GM12873 (cell line): ENCODE results near the gene FASN.

ENCODE experiments used
- TF ChIP-seq, protein P1 (sequence below): IDR thresholded peaks from 2 replicates; pipeline ENCODE4 v1.5.1; 2012; ENCODE audit warnings: low read depth, mild to moderate bottlenecking, moderate library complexity, low read length, control low read depth; ENCODE audit not compliant: insufficient read depth; ENCODE audit errors: missing control alignments

FASN gene

DNA sequence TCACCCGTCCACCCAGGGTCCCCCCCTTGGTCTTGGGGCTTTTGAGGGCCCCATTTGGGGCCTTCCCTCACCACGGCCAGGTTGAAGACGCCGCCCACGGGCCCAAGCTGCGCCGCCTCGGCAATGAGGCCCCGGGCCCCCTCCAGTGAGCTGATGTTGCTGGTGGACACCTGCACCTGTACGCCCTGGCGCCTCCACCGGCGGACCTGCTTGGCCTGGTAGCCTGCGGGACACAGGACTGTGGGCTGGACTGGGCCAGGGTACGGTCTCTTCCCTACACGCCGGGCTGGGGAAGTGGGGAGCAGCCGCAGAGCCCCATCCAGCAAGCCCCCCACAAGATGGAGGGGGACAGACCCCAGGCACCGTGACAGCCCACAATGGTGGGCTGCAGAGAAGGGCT, 15.6 kb downstream of the FASN start:
- TF ChIP-seq, protein P1, sequence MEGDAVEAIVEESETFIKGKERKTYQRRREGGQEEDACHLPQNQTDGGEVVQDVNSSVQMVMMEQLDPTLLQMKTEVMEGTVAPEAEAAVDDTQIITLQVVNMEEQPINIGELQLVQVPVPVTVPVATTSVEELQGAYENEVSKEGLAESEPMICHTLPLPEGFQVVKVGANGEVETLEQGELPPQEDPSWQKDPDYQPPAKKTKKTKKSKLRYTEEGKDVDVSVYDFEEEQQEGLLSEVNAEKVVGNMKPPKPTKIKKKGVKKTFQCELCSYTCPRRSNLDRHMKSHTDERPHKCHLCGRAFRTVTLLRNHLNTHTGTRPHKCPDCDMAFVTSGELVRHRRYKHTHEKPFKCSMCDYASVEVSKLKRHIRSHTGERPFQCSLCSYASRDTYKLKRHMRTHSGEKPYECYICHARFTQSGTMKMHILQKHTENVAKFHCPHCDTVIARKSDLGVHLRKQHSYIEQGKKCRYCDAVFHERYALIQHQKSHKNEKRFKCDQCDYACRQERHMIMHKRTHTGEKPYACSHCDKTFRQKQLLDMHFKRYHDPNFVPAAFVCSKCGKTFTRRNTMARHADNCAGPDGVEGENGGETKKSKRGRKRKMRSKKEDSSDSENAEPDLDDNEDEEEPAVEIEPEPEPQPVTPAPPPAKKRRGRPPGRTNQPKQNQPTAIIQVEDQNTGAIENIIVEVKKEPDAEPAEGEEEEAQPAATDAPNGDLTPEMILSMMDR = no peak

GRCh38 chr17:82081966-82082365, 16.1 kb downstream of the FASN start:
- TF ChIP-seq, protein P1 = no peak

DNA sequence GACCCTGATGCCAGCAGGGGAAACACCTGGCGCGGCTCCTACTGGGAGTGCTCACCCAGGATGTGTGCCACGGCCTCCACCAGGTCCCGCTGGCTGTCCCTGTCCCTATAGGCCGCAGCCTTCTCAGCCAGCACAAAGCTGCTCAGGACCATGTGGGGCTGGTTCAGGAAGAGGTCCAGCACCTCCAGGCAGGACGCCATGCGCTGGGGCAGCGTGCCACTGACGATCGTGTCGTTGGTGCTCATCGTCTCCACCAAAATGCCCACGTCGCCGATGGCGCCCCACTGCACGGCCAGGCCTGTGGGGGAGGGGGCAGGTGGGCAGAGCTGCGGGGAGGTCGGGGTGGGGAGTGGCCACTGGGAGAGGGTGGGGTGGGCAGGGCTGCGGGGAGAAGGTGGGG, 16.5 kb downstream of the FASN start:
- TF ChIP-seq, protein P1 = no peak

DNA sequence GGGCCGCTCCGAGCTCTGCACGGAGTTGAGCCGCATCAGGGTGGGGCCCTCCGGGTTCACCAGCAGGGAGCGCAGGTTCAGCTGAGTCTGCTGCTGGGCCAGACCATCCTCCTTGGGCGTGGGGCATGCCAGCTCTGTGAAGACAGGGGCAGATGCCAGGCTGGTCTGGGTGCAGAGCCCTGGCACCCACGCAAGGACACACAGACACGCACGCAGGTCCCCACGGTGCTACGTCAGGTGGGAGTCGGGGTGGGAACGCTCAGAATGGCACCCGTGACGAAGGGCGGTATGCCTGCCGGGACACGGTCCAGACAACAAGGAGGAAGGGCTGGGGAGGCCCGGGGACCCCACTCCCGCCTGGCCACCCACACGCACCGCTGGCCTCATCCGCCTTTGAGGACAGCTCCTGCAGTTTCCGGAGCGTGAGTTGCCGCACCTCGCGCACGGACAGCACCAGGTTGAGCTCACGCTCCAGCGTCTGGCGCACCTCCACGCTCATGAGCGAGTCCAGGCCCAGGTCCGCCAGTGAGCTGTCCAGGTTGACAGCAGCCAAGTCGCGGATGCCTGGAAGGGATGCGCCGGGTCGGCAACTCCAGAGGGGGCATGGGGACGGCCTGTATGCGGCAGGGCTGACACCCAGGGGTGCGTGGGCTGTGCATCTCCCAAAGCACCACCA, 17.1 kb downstream of the FASN start:
- TF ChIP-seq, protein P1 = no peak

- TF ChIP-seq, protein P1 = no peak
Observed at GRCh38 chr17:82080048-82080788, 17.8 kb downstream of the FASN start.

GRCh38 chr17:82079001-82079677, 18.9 kb downstream of the FASN start:
- TF ChIP-seq, protein P1 = no peak

DNA sequence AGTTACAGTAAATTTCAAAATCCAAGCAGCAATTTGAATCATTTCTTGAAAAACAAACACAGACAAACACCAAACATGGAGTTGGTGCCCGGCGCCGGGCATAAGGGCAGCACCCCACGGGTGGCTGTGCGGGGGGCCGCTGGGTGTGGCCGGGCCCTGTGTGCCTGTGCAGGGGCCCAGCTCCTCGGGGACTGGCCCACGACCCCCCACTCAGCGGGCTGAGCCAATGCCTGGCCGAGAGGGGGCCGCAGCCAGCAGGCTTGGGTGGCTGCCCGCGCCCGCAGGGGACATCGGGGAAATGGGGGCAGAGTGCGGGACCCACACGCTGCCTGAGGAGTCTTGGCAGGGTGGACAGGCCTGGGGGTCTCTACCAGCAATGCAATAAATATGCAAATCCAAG, 19.6 kb downstream of the FASN start:
- TF ChIP-seq, protein P1 = no peak
